NCI-H2107 (cell line): ENCODE data around the gene HLA-DMA.

Source experiments
- DNase-seq: peaks from one replicate; lab custom pipeline; 2025; lab: John Stamatoyannopoulos, UW

HLA-DMA gene

GRCh38 chr6:32974541-32975308 lies 21.8 kb upstream of the HLA-DMA start:
- no peak for DNase-seq

GRCh38 chr6:32974016-32974333 lies 21.1 kb upstream of the HLA-DMA start:
- DNase-seq: no peak

- DNase-seq: no peak
These were observed 20.5 kb upstream of the HLA-DMA start for GRCh38 chr6:32973144-32974015.

GRCh38 chr6:32972353-32973143 lies 19.7 kb upstream of the HLA-DMA start:
- no peak for DNase-seq

GRCh38 chr6:32971581-32972352 lies 18.9 kb upstream of the HLA-DMA start:
- peak; percentile 89 for DNase-seq

GRCh38 chr6:32971242-32971580 lies 18.3 kb upstream of the HLA-DMA start:
- no peak for DNase-seq

GRCh38 chr6:32970413-32971241 lies 17.7 kb upstream of the HLA-DMA start:
- DNase-seq: peak; percentile 60

GRCh38 chr6:32969685-32970412 lies 17.0 kb upstream of the HLA-DMA start:
- peak; percentile 33 for DNase-seq

- DNase-seq: peak; percentile 57
These were observed 16.2 kb upstream of the HLA-DMA start for GRCh38 chr6:32968867-32969684.

GRCh38 chr6:32968093-32968866 lies 15.4 kb upstream of the HLA-DMA start, which contains the start of gene BRD2:
BRD2 (plus strand) TSS chr6:32968594; CDS start chr6:32972899, 4,305 bp downstream.
- DNase-seq: peak; percentile 44

- no peak for DNase-seq
These were observed 14.5 kb upstream of the HLA-DMA start for GRCh38 chr6:32967151-32968091.

- DNase-seq: no peak
These were observed 11.9 kb upstream of the HLA-DMA start for GRCh38 chr6:32964776-32965175.

- DNase-seq: no peak
These were observed 11.0 kb upstream of the HLA-DMA start for GRCh38 chr6:32963866-32964265.

- no peak for DNase-seq
These were observed 9.4 kb upstream of the HLA-DMA start for GRCh38 chr6:32962213-32962826.

GRCh38 chr6:32960563-32960962 lies 7.7 kb upstream of the HLA-DMA start:
- DNase-seq: no peak

- no peak for DNase-seq
These were observed 3.3 kb upstream of the HLA-DMA start for GRCh38 chr6:32956176-32956575.
